OCI-LY1 (cell line): Measurements from ENCODE around the gene SMR3B.

ENCODE experiments used
- EZH2 ChIP-seq: fragments of 200-600 bp; sonication (generic), shearing (Covaris generic); IDR thresholded peaks from 2 replicates; pipeline ENCODE4 v1.8.0; 2017; ENCODE audit warnings: borderline replicate concordance, mixed run types, mild to moderate bottlenecking, antibody characterized with exemption, low read length, moderate library complexity, mixed read lengths
- TF ChIP-seq, protein P1 (sequence below): fragments of 200-600 bp; sonication (generic), shearing (Covaris generic); IDR thresholded peaks from 2 replicates; pipeline ENCODE4 v1.5.1; 2017; ENCODE audit warnings: mild to moderate bottlenecking, antibody characterized with exemption, low read length, moderate library complexity, mixed read lengths

- TF ChIP-seq, protein P1, sequence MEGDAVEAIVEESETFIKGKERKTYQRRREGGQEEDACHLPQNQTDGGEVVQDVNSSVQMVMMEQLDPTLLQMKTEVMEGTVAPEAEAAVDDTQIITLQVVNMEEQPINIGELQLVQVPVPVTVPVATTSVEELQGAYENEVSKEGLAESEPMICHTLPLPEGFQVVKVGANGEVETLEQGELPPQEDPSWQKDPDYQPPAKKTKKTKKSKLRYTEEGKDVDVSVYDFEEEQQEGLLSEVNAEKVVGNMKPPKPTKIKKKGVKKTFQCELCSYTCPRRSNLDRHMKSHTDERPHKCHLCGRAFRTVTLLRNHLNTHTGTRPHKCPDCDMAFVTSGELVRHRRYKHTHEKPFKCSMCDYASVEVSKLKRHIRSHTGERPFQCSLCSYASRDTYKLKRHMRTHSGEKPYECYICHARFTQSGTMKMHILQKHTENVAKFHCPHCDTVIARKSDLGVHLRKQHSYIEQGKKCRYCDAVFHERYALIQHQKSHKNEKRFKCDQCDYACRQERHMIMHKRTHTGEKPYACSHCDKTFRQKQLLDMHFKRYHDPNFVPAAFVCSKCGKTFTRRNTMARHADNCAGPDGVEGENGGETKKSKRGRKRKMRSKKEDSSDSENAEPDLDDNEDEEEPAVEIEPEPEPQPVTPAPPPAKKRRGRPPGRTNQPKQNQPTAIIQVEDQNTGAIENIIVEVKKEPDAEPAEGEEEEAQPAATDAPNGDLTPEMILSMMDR, result no peak
- no peak for TF ChIP-seq EZH2
These were observed 48.2 kb upstream of the SMR3B start, which contains the start of gene CABS1 for GRCh38 chr4:70334681-70335080.
